ENCODE data around the gene CEP295NL.
A peak's percentile ranks its signal among the peaks of the same experiment; 100 is the strongest.
"Not testable (repeated sequence)": the region's sequence is repeated elsewhere in the genome, so short reads cannot be mapped to it uniquely, and the experiment has no call there.

Gene CEP295NL

GRCh38 chr17:78884876-78885667, 17.9 kb downstream of the CEP295NL start:
- DNase-seq = no peak

- no peak for DNase-seq
These were observed 18.7 kb downstream of the CEP295NL start for GRCh38 chr17:78884148-78884825.

- no peak for DNase-seq
These were observed 19.4 kb downstream of the CEP295NL start for GRCh38 chr17:78883533-78884131.

DNA sequence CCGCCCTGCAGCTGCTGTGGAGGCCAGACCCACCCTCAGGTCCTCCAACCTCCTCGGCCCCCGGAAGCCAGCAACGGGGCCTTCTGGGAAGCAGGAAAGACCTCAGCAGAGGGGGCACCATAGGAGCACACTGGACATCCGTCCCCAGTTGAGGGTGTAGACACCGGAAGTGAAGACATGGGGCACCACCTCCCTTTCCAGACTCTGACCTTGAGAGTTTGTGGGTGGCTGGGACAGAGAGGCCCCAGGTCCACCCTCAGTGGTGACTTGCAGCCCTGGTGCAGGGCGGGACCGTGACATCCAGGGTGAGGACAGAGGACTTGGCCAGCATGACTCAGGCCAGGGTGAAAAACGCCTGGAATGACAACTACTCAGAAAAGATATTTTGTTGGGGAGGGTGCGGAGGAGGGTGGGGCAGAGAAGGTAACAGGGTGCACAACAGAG, 19.9 kb downstream of the CEP295NL start:
- no peak for DNase-seq

GRCh38 chr17:78882540-78883088, 20.4 kb downstream of the CEP295NL start:
- no peak for DNase-seq

DNA sequence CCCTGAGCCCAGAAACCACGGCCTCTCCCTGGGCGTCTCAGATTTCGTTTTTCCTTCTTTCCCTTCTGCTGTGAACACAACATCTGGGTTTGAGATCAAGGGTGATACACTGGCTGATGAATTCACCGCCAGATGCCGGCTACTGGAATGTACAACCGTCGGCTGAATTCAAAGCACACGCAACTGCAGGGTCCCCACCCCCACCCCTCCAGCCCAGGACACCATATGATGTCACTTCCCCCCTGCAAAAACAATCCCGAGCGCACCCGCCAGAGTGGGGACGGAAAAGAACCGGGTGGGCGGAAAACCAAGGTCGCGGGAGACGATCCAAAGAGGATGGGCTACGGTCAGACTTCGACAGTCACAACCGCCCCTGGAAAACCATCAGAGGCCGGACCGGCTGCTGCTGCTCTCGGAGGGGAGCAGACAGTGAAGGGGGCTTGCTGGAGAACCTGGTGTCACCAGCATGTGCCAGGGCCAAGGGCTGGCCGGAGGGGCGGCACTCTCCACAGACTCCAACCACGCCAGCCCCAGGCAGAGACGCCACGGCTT, 23.3 kb downstream of the CEP295NL start:
- DNase-seq = no peak

DNA sequence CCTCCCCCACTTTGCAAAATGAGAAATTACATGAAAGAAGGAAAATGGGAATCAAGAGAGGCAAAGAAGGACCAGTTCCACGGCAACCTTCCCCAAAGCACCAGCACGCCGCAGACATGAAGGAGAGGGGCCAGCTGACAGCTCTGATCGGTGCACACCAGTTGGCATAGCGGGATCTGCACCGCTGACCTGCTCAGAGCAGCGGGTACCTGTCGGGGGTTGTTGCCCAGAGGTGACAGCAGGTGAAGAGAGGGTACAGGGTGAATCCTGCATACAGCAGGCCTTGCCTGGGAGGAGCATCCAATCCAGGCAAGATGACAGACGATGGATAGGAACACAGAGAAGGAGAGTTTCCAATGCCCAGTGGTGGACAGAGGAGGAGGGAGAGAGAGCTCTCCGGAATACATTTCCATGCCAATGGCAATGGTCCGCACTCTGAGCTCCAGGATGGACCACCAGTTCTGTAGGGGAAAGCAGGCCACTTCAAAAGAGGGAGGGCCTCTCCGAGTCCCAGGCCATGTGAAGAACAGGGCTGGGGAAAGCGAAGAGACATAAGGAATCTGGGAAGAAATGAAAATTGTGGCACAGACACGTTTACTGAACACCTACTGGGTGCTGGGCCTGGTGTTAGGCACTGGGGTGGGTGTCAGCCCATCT, 24.0 kb downstream of the CEP295NL start:
- DNase-seq = no peak

GRCh38 chr17:78878261-78878660, 24.7 kb downstream of the CEP295NL start:
- DNase-seq = no peak

DNA sequence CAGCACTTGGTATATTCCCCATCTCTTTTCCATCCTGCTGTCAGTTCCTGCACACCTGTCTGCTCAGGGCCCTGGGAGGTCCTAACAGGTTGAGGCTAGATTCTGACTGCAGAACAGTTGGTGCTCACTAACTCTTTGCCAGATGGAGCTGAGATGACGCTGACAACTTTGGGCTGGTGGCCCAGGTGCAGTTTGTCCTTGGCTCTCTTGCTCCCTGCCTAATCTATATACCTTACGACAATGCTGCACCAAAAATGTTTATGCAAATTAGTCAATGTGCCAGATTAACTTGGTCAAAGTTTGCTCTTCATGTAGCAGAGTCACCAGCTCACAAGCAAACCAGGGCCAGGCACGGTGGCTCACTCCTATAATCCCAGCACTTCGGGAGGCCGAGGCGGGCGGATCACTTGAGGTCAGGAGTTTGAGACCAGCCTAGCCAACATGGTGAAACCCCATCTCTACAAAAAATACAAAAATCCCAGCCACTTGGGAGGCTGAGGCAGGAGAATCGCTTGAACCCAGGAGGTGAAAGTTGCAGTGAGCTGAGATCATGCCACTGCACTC, 26.0 kb downstream of the CEP295NL start:
- DNase-seq = not testable (repeated sequence)

DNA sequence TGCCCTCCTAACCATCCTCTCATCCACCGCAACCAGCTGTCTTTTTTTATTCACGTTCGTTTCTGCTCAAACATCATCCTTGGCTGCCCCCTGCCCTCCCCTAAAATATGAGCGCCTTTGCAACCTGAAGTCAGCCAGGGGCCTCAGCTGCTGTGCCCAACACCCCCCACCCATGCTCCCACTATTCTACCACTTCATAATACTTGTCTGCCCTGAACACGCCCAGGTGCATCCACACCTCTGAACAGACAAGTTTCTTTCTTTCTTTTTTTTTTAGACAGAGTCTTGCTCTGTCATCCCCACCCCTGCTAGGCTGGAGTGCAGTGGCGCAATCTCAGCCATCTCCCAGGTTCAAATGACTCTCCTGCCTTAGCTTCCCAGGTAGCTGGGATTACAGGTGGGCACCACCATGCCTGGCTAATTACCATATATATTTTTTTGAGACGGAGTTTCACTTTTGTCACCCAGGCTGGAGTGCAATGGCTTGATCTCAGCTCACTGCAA, 26.9 kb downstream of the CEP295NL start:
- DNase-seq = no peak

DNA sequence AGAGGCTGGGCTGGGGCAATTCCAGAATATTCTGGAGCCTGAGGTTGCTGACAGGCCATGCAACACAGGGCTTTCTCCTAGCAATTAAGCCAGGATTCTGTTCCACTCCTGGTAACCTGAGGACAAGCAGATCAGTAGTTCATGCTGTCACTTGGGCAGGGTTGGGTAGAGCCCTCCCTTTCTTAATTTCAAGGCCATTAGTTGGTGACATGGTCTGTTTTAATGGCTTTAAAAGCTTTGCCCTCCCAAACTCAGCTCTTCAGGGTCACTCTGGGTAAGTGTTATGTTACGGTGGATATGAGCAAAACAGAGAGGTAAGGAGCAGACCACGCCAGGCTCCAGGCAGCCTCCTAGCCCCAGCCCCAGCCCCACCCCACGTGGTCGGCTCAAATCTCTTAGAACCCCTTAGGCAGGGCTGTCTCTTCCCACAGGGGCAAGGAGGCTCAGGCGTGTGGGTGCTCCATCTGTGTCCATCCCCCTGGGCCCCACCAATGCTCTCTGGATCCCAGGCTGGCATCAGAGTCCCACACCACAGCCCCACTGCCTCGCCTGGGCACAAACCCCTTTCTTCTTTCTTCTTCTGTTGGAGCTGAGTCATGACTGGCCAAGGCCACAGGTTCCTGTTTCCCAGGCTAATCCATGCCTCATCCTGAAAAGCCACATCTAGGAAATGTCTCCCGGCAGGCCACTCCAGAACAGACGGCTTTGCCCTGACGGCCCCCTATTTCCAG, 27.5 kb downstream of the CEP295NL start:
- DNase-seq = no peak

DNA sequence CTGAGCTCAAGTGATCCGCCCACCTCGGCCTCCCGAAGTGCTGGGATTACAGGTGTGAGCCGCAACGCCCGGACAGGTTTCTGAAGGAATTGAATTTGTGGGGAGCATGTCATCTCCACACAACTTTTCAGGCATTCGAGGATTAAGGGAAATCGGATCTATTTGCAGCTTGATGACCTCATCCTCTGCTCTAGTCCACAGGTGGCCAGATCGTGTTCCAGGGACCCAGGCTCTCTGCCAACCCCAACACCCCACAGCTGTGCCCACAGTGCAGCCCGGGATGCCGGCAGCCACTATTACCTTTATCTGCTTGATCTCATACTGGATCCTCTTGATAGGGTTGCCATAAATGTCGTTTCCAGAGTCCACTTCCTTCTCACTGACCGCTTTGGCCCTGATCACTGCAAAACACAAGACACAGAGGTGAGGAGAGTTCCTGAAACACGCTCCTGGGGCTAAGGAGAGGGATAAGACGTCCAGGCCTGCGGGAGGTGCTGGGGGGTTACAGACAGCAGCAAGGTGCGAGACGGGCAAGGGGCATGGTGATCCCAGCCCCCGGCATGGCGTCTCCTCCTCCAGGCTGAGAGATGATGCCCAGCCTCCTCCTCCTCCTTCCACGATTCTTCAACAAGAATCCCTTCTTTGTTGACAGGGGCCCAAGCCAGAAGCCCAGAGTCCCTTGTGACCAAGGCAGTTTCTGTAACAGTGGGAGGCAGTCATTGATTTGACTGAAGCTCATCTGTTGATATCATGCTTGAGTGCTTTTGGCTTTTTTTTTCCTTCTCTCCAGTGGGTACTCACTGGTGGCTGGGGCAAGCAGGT, 29.3 kb downstream of the CEP295NL start:
- DNase-seq = no peak

- no peak for DNase-seq
These were observed 30.5 kb downstream of the CEP295NL start for GRCh38 chr17:78872486-78872885.

GRCh38 chr17:78870621-78871020, 32.4 kb downstream of the CEP295NL start:
- no peak for DNase-seq

GRCh38 chr17:78868391-78868790, 34.6 kb downstream of the CEP295NL start:
- no peak for DNase-seq

GRCh38 chr17:78867046-78867445, 36.0 kb downstream of the CEP295NL start:
- not testable (repeated sequence) for DNase-seq

- peak; percentile 26 to 67 for DNase-seq
These were observed 37.2 kb downstream of the CEP295NL start for GRCh38 chr17:78865682-78866390.

- DNase-seq = no peak
These were observed 38.9 kb downstream of the CEP295NL start for GRCh38 chr17:78864117-78864516.

GRCh38 chr17:78862073-78863023, 40.7 kb downstream of the CEP295NL start:
- no peak for DNase-seq

All from NCI-H1930 (cell line).